Muscle layer of colon (tissue), 2 donors: ENCODE results near the gene CYBC1.

Experiments used
- H3K27ac ChIP-seq: one replicate; pipeline ENCODE4 v1.7.0; 2013; ENCODE audit warnings: low read depth, mild to moderate bottlenecking, low read length, moderate library complexity
- H3K27me3 ChIP-seq, 2 donors: one replicate each; pipeline ENCODE4 v1.7.0; 2013; ENCODE audit warnings: low read length in 2 of 2, mild to moderate bottlenecking in 2 of 2; ENCODE audit not compliant: insufficient read depth in 2 of 2, control insufficient read depth in 1 of 2
- H3K36me3 ChIP-seq: one replicate; pipeline ENCODE4 v1.7.0; 2013; ENCODE audit warnings: mild to moderate bottlenecking, low read length; ENCODE audit not compliant: insufficient read depth
- H3K4me1 ChIP-seq: one replicate; pipeline ENCODE4 v1.7.0; 2013; ENCODE audit warnings: mild to moderate bottlenecking, low read length; ENCODE audit not compliant: insufficient read depth
- H3K4me3 ChIP-seq, 2 donors: one replicate each; pipeline ENCODE4 v1.7.0; 2013; ENCODE audit warnings: low read length in 2 of 2, low read depth in 1 of 2, mild to moderate bottlenecking in 1 of 2, moderate library complexity in 1 of 2
- H3K9ac ChIP-seq: one replicate; pipeline ENCODE4 v1.7.0; 2013; ENCODE audit warnings: low read length
- H3K9me3 ChIP-seq: one replicate; pipeline ENCODE4 v1.7.0; 2013; ENCODE audit warnings: mild to moderate bottlenecking, low read length
- donor health status: abdominal sarcoma.
- donor health status: Adenocarcinoma of cecum.

CYBC1 gene

DNA sequence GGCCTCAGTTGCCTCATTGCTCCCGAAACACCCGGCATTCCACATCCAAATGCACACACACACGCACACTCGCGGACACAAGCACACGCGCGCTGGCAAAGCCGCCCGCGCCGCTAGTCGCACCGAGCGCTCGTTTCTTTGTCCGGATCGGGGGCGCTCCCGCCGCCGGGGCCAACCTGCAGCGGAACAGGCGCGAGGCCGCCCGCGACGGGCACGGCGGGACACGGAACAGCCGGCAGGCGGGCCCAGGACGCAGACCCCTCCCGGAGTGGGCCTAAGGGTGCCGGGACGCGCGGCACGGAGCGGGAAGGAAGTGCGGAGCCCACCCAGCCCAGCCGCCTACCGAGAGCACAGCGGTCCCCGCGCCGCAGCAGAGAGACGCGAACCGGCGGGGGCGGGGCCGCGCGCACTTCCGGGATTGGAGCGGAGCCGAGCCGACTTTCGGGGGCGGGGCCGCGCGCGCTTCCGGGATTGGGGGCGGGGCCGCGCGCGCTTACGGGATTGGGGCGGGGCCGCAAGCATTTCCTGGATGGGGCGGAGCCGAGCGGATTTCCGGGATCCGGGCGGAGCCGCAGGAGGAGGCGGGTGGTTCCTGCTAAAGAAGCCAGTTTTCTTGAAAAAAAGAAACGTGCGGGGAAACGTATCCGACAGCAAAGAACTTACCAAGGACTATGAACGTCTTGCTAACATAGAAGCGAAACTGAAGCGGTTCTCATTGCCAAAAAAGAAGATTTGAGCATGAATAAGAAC is at the start of gene CYBC1:
Gene CYBC1 (minus strand): TSS at position 396 of the 750 bp plus-strand sequence. CDS start 1,498 bp downstream, outside the sequence.
- H3K4me1 ChIP-seq: peaks cover 7% of the 10 kb centered on the region

DNA sequence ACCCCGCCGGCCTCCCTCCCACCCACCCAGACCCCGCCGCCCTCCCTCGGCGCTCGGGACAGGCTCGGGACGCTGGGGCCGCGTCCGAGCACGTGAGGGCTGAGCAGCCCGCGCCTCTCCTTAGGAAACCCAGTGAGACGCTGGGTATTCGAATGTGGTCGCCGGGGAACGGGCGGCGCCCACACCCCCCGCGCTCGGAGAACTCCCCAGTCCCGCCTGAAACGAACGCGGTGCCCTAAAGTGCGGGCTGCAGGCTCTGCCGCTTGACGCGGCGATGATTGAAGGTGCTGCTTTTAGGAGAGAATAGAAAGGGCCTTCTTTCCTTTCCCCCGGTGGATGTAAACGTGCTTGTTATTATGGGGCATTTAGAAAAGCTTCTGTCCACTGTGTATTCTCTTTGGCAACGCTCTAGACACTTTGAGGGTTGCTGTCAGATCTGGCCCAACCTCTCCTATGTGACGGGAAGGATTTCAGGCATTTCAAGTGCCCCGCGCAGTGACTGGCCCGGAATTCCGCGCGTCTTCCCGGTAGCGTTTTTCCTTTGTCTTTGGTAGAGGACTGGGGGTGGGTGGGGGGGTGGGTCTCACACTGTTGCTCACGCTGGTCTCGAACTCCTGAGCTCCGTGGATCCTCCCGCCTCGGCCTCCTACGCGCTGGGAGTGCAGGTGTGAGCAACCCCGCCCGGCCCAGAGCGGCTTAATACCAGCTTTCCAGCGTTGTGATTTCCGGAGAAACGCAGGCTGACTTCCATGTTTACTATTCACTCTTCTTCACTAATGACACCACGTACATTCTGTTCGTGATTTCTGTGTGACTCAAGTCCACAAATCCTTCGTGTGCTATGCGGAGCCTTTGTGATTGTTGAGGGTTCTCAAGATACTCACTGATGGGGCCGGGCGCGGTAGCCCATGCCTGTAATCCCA is 47.2 kb upstream of the CYBC1 start:
- Histone ChIP-seq H3K9me3 (no peaks in the 10 kb centered on the region), H3K9ac (peak overlapping the region; percentile 44), H3K27ac (peak overlapping the region; percentile 88), H3K36me3 (no peaks in the 10 kb centered on the region), H3K4me1 (peaks cover 7% of the 10 kb centered on the region), H3K27me3 (no peaks in the 10 kb centered on the region), H3K4me3 (peak overlapping the region; percentile 61 to 66)

More for the DNA sequence above, at the start of gene CYBC1:
- H3K9me3 ChIP-seq: no peaks in the 10 kb centered on the region
- H3K9ac ChIP-seq: peak within 1 kb of the TSS; percentile 71
- no peaks in the 10 kb centered on the region for H3K27me3 ChIP-seq
- peak within 1 kb of the TSS; percentile 64 to 92 for H3K4me3 ChIP-seq
- peak within 1 kb of the TSS; percentile 84 for H3K27ac ChIP-seq
- H3K36me3 ChIP-seq: no peaks in the 10 kb centered on the region

GRCh38 chr17:82496529-82497434 is 46.2 kb upstream of the CYBC1 start:
- Histone ChIP-seq H3K27me3 (no peaks in the 10 kb centered on the region), H3K36me3 (no peaks in the 10 kb centered on the region), H3K9me3 (no peaks in the 10 kb centered on the region), H3K27ac (peak overlapping the region; percentile 88), H3K4me3 (peak overlapping the region; percentile 67 to 77), H3K4me1 (peaks cover 7% of the 10 kb centered on the region), H3K9ac (peak overlapping the region; percentile 33)

DNA sequence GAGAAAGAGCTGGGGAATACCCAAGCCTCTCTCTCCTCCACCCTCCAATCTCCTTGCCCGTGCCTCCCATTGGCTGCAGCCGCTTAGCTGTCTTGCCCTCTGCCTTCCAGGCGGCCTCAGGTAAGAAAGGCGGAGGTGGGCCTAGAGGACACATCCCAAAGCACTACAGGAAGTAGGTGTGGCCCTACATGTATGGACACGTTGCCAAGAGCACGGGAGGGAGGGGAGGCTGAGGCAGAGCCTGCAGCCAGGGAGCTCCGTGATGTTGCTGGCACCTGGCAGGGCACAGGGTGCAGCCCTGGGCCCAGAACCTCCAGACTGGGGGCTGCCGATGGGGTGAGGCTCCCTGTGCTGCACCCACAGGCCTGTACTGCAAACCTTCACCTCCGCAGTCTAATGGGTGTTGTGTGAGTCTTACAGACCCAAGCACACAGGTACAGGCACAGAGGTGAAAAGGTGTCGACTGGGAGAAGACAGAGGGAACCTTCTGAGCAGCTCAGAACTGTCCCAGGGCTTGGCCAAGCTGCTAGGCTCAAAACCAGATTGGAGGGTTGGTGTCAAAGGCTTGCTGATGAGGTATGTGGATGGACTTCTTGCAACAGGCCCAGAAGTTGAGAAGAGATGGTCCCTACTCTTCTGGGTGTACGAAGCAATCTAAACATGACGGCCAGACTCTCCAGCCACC is 45.4 kb upstream of the CYBC1 start:
- Histone ChIP-seq H3K36me3 (no peaks in the 10 kb centered on the region), H3K4me1 (peaks cover 7% of the 10 kb centered on the region), H3K9ac (no peak overlapping the region), H3K27ac (no peak overlapping the region), H3K4me3 (peak overlapping the region in 1 of 2 donors; percentile 67), H3K27me3 (no peaks in the 10 kb centered on the region), H3K9me3 (no peaks in the 10 kb centered on the region)

DNA sequence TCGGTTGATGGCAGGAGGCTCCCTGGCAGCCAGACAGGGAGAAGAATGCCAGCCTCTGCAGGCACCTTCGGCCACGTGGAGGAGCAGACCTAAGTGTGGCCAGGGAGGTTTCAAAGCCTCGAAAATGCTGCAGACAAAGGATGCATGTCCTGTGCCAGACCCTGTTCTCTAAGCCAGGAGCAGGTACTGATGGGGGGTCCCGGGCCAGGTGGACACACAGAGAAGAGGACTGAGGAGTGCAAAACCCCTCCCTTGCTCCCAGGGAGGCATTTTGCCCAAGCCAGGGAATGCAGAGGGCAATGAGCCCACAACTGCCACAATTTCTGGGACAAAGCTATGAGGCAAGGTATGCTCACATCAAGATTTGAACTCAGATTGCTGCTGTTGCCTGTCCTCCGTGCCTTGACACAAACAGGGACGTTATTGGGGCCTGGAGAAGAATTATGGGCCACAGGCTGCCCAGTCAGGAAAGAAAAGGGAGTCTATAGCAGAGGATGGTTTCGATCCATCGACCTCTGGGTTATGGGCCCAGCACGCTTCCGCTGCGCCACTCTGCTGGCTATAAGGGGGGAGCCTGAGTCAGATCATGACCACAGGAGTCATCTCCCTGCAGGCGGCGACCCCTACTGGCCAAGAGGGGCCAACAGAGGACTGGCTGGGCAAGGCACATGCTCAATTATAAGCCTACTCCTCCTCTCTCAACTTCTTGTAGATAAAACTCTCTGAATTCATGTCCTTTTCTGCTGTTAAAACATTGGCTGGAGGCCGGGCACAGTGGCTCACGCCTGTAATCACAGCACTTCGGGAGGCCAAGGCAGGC is 43.9 kb upstream of the CYBC1 start:
- Histone ChIP-seq H3K9ac (no peak overlapping the region), H3K9me3 (no peaks in the 10 kb centered on the region), H3K27ac (peak overlapping the region; percentile 68), H3K4me1 (peaks cover 7% of the 10 kb centered on the region), H3K4me3 (no peak overlapping the region), H3K36me3 (no peaks in the 10 kb centered on the region), H3K27me3 (no peaks in the 10 kb centered on the region)

DNA sequence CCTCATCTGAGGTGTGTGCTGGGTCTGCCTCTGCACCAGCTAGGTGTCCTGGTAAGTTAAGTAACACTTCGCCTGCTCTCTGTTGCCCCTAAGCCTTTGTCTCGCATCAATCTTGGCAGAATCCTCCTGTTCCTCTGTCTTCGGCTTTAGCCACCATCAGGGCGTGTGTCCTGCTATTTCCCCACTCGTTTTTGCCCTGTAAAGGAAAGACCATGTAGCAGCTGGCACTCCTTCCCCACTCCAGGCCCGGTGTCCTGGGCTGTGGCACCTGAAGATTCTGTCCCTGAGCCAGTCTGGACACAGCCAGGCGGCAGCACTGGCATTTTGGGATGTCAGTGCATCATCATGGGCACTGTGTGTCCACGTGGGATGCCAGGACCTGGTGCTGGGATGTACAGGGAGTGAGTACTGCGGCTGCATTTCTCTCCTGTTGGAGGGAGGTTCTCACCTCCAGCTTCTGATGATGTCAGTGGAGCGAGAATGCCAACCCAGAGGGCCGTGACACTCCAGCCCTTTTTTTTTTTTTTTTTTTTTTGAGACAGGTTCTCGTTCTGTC is 42.8 kb upstream of the CYBC1 start:
- H3K27ac ChIP-seq: no peak overlapping the region
- no peak overlapping the region for H3K4me3 ChIP-seq
- H3K9ac ChIP-seq: no peak overlapping the region
- H3K9me3 ChIP-seq: no peaks in the 10 kb centered on the region
- no peaks in the 10 kb centered on the region for H3K27me3 ChIP-seq
- H3K36me3 ChIP-seq: no peaks in the 10 kb centered on the region
- peaks cover 11% of the 10 kb centered on the region for H3K4me1 ChIP-seq

GRCh38 chr17:82492643-82493225 is 42.2 kb upstream of the CYBC1 start:
- H3K4me3 ChIP-seq: no peak overlapping the region
- no peak overlapping the region for H3K27ac ChIP-seq
- no peaks in the 10 kb centered on the region for H3K27me3 ChIP-seq
- no peak overlapping the region for H3K9ac ChIP-seq
- peaks cover 11% of the 10 kb centered on the region for H3K4me1 ChIP-seq
- H3K9me3 ChIP-seq: no peaks in the 10 kb centered on the region
- no peaks in the 10 kb centered on the region for H3K36me3 ChIP-seq

- Histone ChIP-seq H3K27me3 (no peaks in the 10 kb centered on the region), H3K36me3 (peaks cover 6% of the 10 kb centered on the region), H3K4me1 (peaks cover 9% of the 10 kb centered on the region), H3K9ac (no peak overlapping the region), H3K4me3 (no peak overlapping the region), H3K9me3 (no peaks in the 10 kb centered on the region), H3K27ac (no peak overlapping the region)
Measured at GRCh38 chr17:82491533-82491932, 41.0 kb upstream of the CYBC1 start.

GRCh38 chr17:82491196-82491530 is 40.6 kb upstream of the CYBC1 start:
- no peaks in the 10 kb centered on the region for H3K9me3 ChIP-seq
- H3K4me3 ChIP-seq: no peak overlapping the region
- no peak overlapping the region for H3K27ac ChIP-seq
- H3K36me3 ChIP-seq: peaks cover 9% of the 10 kb centered on the region
- no peak overlapping the region for H3K9ac ChIP-seq
- H3K4me1 ChIP-seq: peaks cover 5% of the 10 kb centered on the region
- no peaks in the 10 kb centered on the region for H3K27me3 ChIP-seq
